Measurements from ENCODE around the gene CA14. TPM values are rescaled to one million over a fixed set of nuclear protein-coding genes. Genes with fewer than 3 reads are reported as not detected.
"Not testable (repeated sequence)": the region's sequence is repeated elsewhere in the genome, so short reads cannot be mapped to it uniquely, and the experiment has no call there.

Gene CA14
- total RNA-seq, 1 donor from 2014 or later = 13.1 TPM

GRCh38 chr1:150226486-150226885, 31.1 kb upstream of the CA14 start:
- no peaks in the 10 kb centered on the region for H3K4me1 Mint-ChIP-seq (ENCODE audit: low read depth)
- no peaks in the 10 kb centered on the region for H3K27me3 Mint-ChIP-seq
- H3K36me3 Mint-ChIP-seq (ENCODE audit: insufficient read depth) = peaks cover 30% of the 10 kb centered on the region
- no peaks in the 10 kb centered on the region for H3K9me3 Mint-ChIP-seq (ENCODE audit: low read depth)
- no peak for TF ChIP-seq CTCF (IDR thresholded peaks at IDR 0.05; ENCODE audit: unreplicated experiment)
- no peak overlapping the region for H3K27ac Mint-ChIP-seq
- no peak overlapping the region for H3K4me3 Mint-ChIP-seq (ENCODE audit: low read depth)
- DNase-seq (ENCODE audit: low spot score, unreplicated experiment) = no peak

- no peaks in the 10 kb centered on the region for H3K27me3 Mint-ChIP-seq
- peaks cover 28% of the 10 kb centered on the region for H3K36me3 Mint-ChIP-seq (ENCODE audit: insufficient read depth)
Measured at GRCh38 chr1:150227228-150227627, 30.3 kb upstream of the CA14 start.

GRCh38 chr1:150228246-150228645, 29.3 kb upstream of the CA14 start:
- H3K27me3 Mint-ChIP-seq; H3K4me3 Mint-ChIP-seq (ENCODE audit: low read depth); H3K9me3 Mint-ChIP-seq (ENCODE audit: low read depth); H3K4me1 Mint-ChIP-seq (ENCODE audit: low read depth); DNase-seq (ENCODE audit: low spot score, unreplicated experiment); H3K27ac Mint-ChIP-seq: not testable (repeated sequence)
- peaks cover 27% of the 10 kb centered on the region for H3K36me3 Mint-ChIP-seq (ENCODE audit: insufficient read depth)

More at GRCh38 chr1:150227228-150227627, 30.3 kb upstream of the CA14 start:
- no peak for TF ChIP-seq CTCF (IDR thresholded peaks at IDR 0.05; ENCODE audit: unreplicated experiment)
- no peaks in the 10 kb centered on the region for H3K9me3 Mint-ChIP-seq (ENCODE audit: low read depth)
- no peak overlapping the region for H3K4me3 Mint-ChIP-seq (ENCODE audit: low read depth)
- H3K4me1 Mint-ChIP-seq (ENCODE audit: low read depth) = no peaks in the 10 kb centered on the region
- H3K27ac Mint-ChIP-seq = no peak overlapping the region
- no peak for DNase-seq (ENCODE audit: low spot score, unreplicated experiment)

GRCh38 chr1:150232921-150233320, 24.7 kb upstream of the CA14 start:
- peak overlapping the region; percentile 91 for H3K27ac Mint-ChIP-seq
- H3K9me3 Mint-ChIP-seq (ENCODE audit: low read depth); H3K27me3 Mint-ChIP-seq; DNase-seq (ENCODE audit: low spot score, unreplicated experiment); H3K36me3 Mint-ChIP-seq (ENCODE audit: insufficient read depth): not testable (repeated sequence)
- H3K4me3 Mint-ChIP-seq (ENCODE audit: low read depth) = peak overlapping the region; percentile 14
- H3K4me1 Mint-ChIP-seq (ENCODE audit: low read depth) = peaks cover 19% of the 10 kb centered on the region

GRCh38 chr1:150233359-150234308, 23.9 kb upstream of the CA14 start:
- no peak overlapping the region for H3K4me3 Mint-ChIP-seq (ENCODE audit: low read depth)
- TF ChIP-seq CTCF (IDR thresholded peaks at IDR 0.05; ENCODE audit: unreplicated experiment) = no peak
- peak overlapping the region; percentile 91 for H3K27ac Mint-ChIP-seq
- H3K27me3 Mint-ChIP-seq = no peaks in the 10 kb centered on the region
- H3K36me3 Mint-ChIP-seq (ENCODE audit: insufficient read depth) = peaks cover 8% of the 10 kb centered on the region
- DNase-seq (ENCODE audit: low spot score, unreplicated experiment) = peak; percentile 21
- H3K4me1 Mint-ChIP-seq (ENCODE audit: low read depth) = peaks cover 19% of the 10 kb centered on the region
- H3K9me3 Mint-ChIP-seq (ENCODE audit: low read depth) = no peaks in the 10 kb centered on the region

GRCh38 chr1:150234309-150234565, 23.3 kb upstream of the CA14 start:
- Mint-ChIP-seq H3K36me3 (ENCODE audit: insufficient read depth) (peaks cover 5% of the 10 kb centered on the region), H3K27ac (peak overlapping the region; percentile 91)
- no peak for DNase-seq (ENCODE audit: low spot score, unreplicated experiment)

More at GRCh38 chr1:150234309-150234565, 23.3 kb upstream of the CA14 start:
- TF ChIP-seq CTCF (IDR thresholded peaks at IDR 0.05; ENCODE audit: unreplicated experiment) = no peak
- Mint-ChIP-seq H3K27me3 (no peaks in the 10 kb centered on the region), H3K4me1 (ENCODE audit: low read depth) (peaks cover 19% of the 10 kb centered on the region), H3K9me3 (ENCODE audit: low read depth) (no peaks in the 10 kb centered on the region), H3K4me3 (ENCODE audit: low read depth) (no peak overlapping the region)

Measured in progenitor cell of endocrine pancreas (in vitro differentiated cells).